Natural killer cell (primary cell): Measurements from ENCODE around the gene PTBP3. TPM values are rescaled to one million over a fixed set of nuclear protein-coding genes. Genes with fewer than 3 reads are reported as not detected.
"Not testable (repeated sequence)": the region's sequence is repeated elsewhere in the genome, so short reads cannot be mapped to it uniquely, and the experiment has no call there.

ENCODE experiments used
- ATAC-seq, 3 donors: fragments of 150-1000 bp in 2 of 3; fragments of 200-7000 bp in 1 of 3; cut with Tn5 transposase; 1 replicate in 1 of 3; 2 replicates in 2 of 3; pipeline ENCODE4 v1.10.0; 2021; ENCODE audit warnings: mild to moderate bottlenecking in 2 of 3, moderate library complexity in 2 of 3
- DNase-seq, 2 donors: peaks; one replicate each; pipeline versions ENCODE4 v3.0.0 to v3.0.0-alpha.2; 2013 to 2021; ENCODE audit warnings: mixed read lengths in 1 of 2
- H3K27ac ChIP-seq: one replicate; pipeline ENCODE4 v1.5.1; 2013; ENCODE audit warnings: mild to moderate bottlenecking, low read length
- H3K27me3 ChIP-seq: one replicate; pipeline ENCODE4 v1.6.1; 2013; ENCODE audit warnings: low read length; ENCODE audit not compliant: control insufficient read depth, insufficient read depth
- H3K36me3 ChIP-seq: one replicate; pipeline ENCODE4 v1.6.1; 2013; ENCODE audit warnings: low read length; ENCODE audit not compliant: control insufficient read depth, insufficient read depth
- H3K4me1 ChIP-seq: one replicate; pipeline ENCODE4 v1.6.1; 2013; ENCODE audit warnings: low read length; ENCODE audit not compliant: control insufficient read depth, insufficient read depth
- H3K4me3 ChIP-seq: one replicate; pipeline ENCODE4 v1.5.1; 2013; ENCODE audit warnings: low read length
- H3K9me3 ChIP-seq: one replicate; pipeline ENCODE4 v1.6.1; 2013; ENCODE audit warnings: low read length; ENCODE audit not compliant: control insufficient read depth, insufficient read depth
- H3K27ac Mint-ChIP-seq, 2 donors: one replicate each; pipeline ENCODE4 v1.8.0; 2022; ENCODE audit warnings: mild to moderate bottlenecking in 2 of 2, mixed read lengths in 2 of 2, moderate library complexity in 1 of 2
- H3K27me3 Mint-ChIP-seq, 2 donors: one replicate each; pipeline ENCODE4 v1.8.0; 2022; ENCODE audit warnings: low read depth in 2 of 2, mixed read lengths in 2 of 2
- H3K36me3 Mint-ChIP-seq: one replicate; pipeline ENCODE4 v1.8.0; 2022; ENCODE audit warnings: mixed read lengths
- H3K4me1 Mint-ChIP-seq, 2 donors: one replicate each; pipeline ENCODE4 v1.8.0; 2022; ENCODE audit warnings: mixed read lengths in 2 of 2
- H3K4me3 Mint-ChIP-seq: one replicate; pipeline ENCODE4 v1.8.0; 2022; ENCODE audit warnings: mild to moderate bottlenecking, moderate library complexity, mixed read lengths
- H3K9me3 Mint-ChIP-seq, 2 donors: one replicate each; pipeline ENCODE4 v1.8.0; 2022; ENCODE audit warnings: mixed read lengths in 2 of 2
- CTCF ChIP-seq: fragments of 200-600 bp; IDR thresholded peaks from one replicate; pipeline ENCODE4 v1.8.0; 2022; ENCODE audit warnings: antibody characterized with exemption
- WGBS: methylation state at CpG from one replicate; pipeline ENCODE4 v1.1.7; 2013; ENCODE audit warnings: missing lambda C conversion rate; ENCODE audit not compliant: insufficient coverage; 5-methylcytosine and 5-hydroxymethylcytosine counted together
- intact Hi-C: fragments of 100-400 bp; cut with micrococcal nuclease; formaldehyde crosslinking; loops from one replicate; pipeline ENCODE4 v1.14.2; 2022
- total RNA-seq, 4 donors: library from RNA; stranded (reverse); fragments of 120-200 nt in 1 of 4; gene quantifications; one replicate each; pipeline versions ENCODE4 v1.2.3 to v1.2.4, GENCODE V29; 2013 to 2022

PTBP3 gene
- total RNA-seq, 3 donors from 2014 or later (not counting 1 experiment from before 2014, with no cell fraction given), result 135 to 156 (median 140) TPM

DNA sequence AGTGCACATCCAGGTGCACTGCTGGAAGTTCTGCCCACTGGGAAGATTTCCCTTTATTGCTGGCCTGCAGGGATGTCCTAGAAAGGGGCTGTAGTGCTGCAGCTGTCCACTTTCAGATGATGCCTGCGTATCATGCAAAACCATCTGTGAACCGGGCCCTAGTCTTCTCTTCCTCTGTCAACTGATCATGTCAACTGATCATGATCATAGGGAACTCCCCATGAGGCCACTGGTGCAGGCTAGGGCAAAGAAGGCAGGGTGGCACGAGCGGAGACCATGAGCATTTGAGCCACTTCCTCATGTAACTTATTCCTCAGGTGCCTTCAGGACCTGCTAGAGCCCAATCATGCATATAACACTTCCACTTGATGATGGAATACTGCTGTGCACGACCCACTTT is 41.9 kb upstream of the PTBP3 start:
- no peaks in the 10 kb centered on the region for H3K36me3 ChIP-seq
- intact Hi-C loops, result no loop called here
- no peak overlapping the region for H3K27ac Mint-ChIP-seq
- no peaks in the 10 kb centered on the region for H3K36me3 Mint-ChIP-seq
- H3K4me3 Mint-ChIP-seq, result no peak overlapping the region
- no peaks in the 10 kb centered on the region for H3K9me3 ChIP-seq
- no peaks in the 10 kb centered on the region for H3K27me3 ChIP-seq
- H3K9me3 Mint-ChIP-seq, result no peaks in the 10 kb centered on the region
- no peak overlapping the region for H3K4me3 ChIP-seq
- TF ChIP-seq CTCF, result no peak
- peaks cover 9% of the 10 kb centered on the region for H3K4me1 ChIP-seq
- WGBS, result 94% methylated on average over 5 of the region's 5 CpGs
- peaks cover 31 to 36% of the 10 kb centered on the region in 2 donors for H3K4me1 Mint-ChIP-seq
- no peak overlapping the region for H3K27ac ChIP-seq
- no peak for ATAC-seq
- no peaks in the 10 kb centered on the region for H3K27me3 Mint-ChIP-seq
- DNase-seq, result no peak

DNA sequence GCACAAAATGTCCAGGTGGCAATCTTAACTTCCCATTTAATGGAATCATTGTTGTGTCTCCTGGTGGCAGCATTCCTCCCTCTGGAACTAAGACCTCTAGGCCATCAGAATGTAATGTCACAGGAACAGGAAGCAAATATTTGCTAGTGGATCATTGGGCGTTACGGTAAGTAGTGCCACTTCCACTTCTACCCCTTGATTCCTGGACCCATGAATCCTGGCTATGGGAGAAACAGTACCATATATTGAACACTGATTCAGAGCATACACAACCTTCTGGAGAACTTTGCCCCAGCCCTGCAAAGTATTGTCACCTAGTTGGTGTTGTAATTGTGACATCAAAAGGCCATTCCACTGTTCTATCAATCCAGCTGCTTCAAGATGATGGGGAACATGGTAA is 40.8 kb upstream of the PTBP3 start:
- intact Hi-C loops, H3K9me3 Mint-ChIP-seq, H3K27me3 ChIP-seq, H3K27me3 Mint-ChIP-seq, DNase-seq, H3K36me3 ChIP-seq, H3K9me3 ChIP-seq, H3K4me1 ChIP-seq, H3K4me3 Mint-ChIP-seq, ATAC-seq, H3K27ac Mint-ChIP-seq, H3K27ac ChIP-seq, H3K4me3 ChIP-seq, H3K36me3 Mint-ChIP-seq: not testable (repeated sequence)
- 100% methylated on average over 2 of the region's 2 CpGs for WGBS
- H3K4me1 Mint-ChIP-seq, result peaks cover 25 to 27% of the 10 kb centered on the region in 2 donors

DNA sequence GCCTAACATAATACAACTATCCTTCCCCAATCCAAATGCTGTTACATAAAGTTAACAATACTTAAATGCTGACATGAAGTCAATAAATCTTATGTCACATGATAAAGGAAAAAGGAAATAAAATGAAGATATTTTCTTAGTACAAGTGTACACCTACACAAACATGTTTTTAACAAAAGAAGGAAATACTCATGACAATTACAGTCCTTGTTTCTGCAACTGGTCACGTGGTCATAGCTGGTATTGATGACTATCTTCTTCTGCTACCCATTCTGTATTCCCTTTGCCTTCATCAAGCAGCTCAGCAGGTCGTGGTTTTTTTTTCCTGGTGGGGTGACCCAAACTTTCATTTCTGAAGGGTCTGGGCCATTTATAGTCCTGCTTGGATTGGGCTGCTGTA is 40.2 kb upstream of the PTBP3 start:
- intact Hi-C loops, H3K27ac ChIP-seq, H3K36me3 ChIP-seq, DNase-seq, H3K4me1 ChIP-seq, H3K4me3 ChIP-seq, H3K4me3 Mint-ChIP-seq, H3K27me3 Mint-ChIP-seq, H3K9me3 ChIP-seq, H3K9me3 Mint-ChIP-seq, H3K27me3 ChIP-seq, H3K36me3 Mint-ChIP-seq, H3K27ac Mint-ChIP-seq, ATAC-seq: not testable (repeated sequence)
- WGBS, result 63% methylated on average over 2 of the region's 2 CpGs
- H3K4me1 Mint-ChIP-seq, result peaks cover 19 to 22% of the 10 kb centered on the region in 2 donors

GRCh38 chr9:112371060-112371459 is 37.6 kb upstream of the PTBP3 start:
- Histone ChIP-seq H3K9me3 (no peaks in the 10 kb centered on the region), H3K4me3 (no peak overlapping the region), H3K27ac (no peak overlapping the region), H3K27me3 (no peaks in the 10 kb centered on the region), H3K36me3 (no peaks in the 10 kb centered on the region), H3K4me1 (no peaks in the 10 kb centered on the region)
- Mint-ChIP-seq H3K9me3 (no peaks in the 10 kb centered on the region), H3K4me1 (no peaks in the 10 kb centered on the region), H3K27ac (no peak overlapping the region), H3K36me3 (no peaks in the 10 kb centered on the region), H3K27me3 (no peaks in the 10 kb centered on the region), H3K4me3 (no peak overlapping the region)
- WGBS, result no CpG with 5 or more reads among the region's 1 CpG
- TF ChIP-seq CTCF, result no peak
- intact Hi-C loops, result no loop called here
- ATAC-seq (no peak), DNase-seq (no peak)

- DNase-seq, result no peak
- H3K4me1 ChIP-seq, result no peaks in the 10 kb centered on the region
- no peaks in the 10 kb centered on the region for H3K9me3 ChIP-seq
- no peak for ATAC-seq
- H3K27ac ChIP-seq, result no peak overlapping the region
- TF ChIP-seq CTCF, result no peak
- Mint-ChIP-seq H3K27ac (no peak overlapping the region), H3K9me3 (no peaks in the 10 kb centered on the region), H3K4me1 (no peaks in the 10 kb centered on the region), H3K27me3 (peaks cover 6 to 7% of the 10 kb centered on the region in 2 donors), H3K36me3 (no peaks in the 10 kb centered on the region), H3K4me3 (no peak overlapping the region)
- intact Hi-C loops, result no loop called here
- 100% methylated on average over 1 of the region's 1 CpG for WGBS
- H3K27me3 ChIP-seq, result no peaks in the 10 kb centered on the region
- H3K4me3 ChIP-seq, result no peak overlapping the region
- H3K36me3 ChIP-seq, result no peaks in the 10 kb centered on the region
These were observed 36.4 kb upstream of the PTBP3 start for GRCh38 chr9:112369817-112370216.
